ENCODE measurements around the gene AIDA. TPM values are rescaled to one million over a fixed set of nuclear protein-coding genes. Genes with fewer than 3 reads are reported as not detected.

The AIDA gene
- total RNA-seq, 1 donor from 2014 or later, result 50.5 TPM

DNA sequence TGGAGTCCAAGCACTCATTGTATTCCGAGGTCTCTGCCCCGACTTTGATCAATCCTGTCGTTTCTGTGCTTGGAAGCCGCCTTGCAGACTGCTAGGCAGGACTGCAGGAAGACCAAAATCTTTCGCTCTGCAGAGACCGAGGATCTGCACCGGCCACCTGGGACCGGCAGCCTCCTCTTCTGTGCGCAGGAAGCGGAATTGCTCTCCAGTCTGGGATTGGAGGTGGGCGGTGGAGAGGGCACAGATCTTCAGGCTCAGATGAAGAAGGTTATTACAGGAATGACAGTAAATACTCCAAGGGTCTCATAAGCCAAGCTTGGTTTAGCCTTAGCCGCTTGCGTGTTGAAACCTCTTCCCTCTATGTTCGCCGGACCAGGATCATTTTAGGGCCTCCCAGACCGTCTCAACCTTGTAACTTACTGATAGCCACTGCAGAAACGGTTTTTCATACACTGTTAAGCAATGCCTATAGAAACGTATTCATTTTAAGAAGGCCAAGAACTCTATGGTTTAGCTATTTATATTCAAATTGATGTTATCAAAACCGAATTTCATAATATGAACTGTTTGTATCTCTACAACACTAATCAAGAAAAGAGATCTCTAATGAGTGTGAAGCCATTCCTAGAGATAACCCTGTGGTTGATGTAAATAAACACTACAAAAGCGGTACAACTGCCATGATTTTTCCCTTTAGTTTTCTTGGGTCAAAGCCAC is 93.3 kb downstream of the AIDA start:
- intact Hi-C loops (cut with DNase I), result no loop called here
- DNase-seq (ENCODE audit: low spot score), result no peak

Other genes with a start within 250 kb of the AIDA start
- not detected for gene HHIPL2, start 164.4 kb downstream of the AIDA start, total RNA-seq
- 3.9 TPM for gene TAF1A, start 122.6 kb downstream of the AIDA start, total RNA-seq
- gene MIA3, start 94.4 kb downstream of the AIDA start, total RNA-seq, result 42.3 TPM
- gene BROX, start 73 bp upstream of the AIDA start, total RNA-seq, result 33.0 TPM
- gene FAM177B, start 24.7 kb upstream of the AIDA start, total RNA-seq, result not detected
- gene DISP1, start 102.5 kb upstream of the AIDA start, total RNA-seq, result 3.0 TPM

Data from cardiac septum (tissue), 1 donor.